H9 (cell line): ENCODE measurements around the gene ZNRF1. TPM values are rescaled to one million over a fixed set of nuclear protein-coding genes. Genes with fewer than 3 reads are reported as not detected.

ENCODE experiments used
- DNase-seq: peaks from one replicate; pipeline ENCODE4 v3.0.0-alpha.2; 2017
- H2AFZ ChIP-seq: one replicate; pipeline ENCODE4 v1.6.1; 2013; ENCODE audit warnings: mild to moderate bottlenecking, low read length, control low read depth, moderate library complexity
- H2AK5ac ChIP-seq: 2 replicates; pipeline ENCODE4 v1.6.1; 2013; ENCODE audit warnings: low read length, control low read depth, mixed read lengths; ENCODE audit not compliant: insufficient read length
- H2BK120ac ChIP-seq: one replicate; pipeline ENCODE4 v1.6.1; 2013; ENCODE audit warnings: low read depth, mild to moderate bottlenecking, low read length, control low read depth, inconsistent platforms; ENCODE audit not compliant: poor library complexity, severe bottlenecking
- H2BK12ac ChIP-seq: 2 replicates; pipeline ENCODE4 v1.6.1; 2013; ENCODE audit warnings: low read length, control low read depth, mixed read lengths, low read depth; ENCODE audit not compliant: insufficient read length
- H2BK15ac ChIP-seq: 2 replicates; pipeline ENCODE4 v1.6.1; 2013; ENCODE audit warnings: low read depth, low read length, control low read depth
- H2BK20ac ChIP-seq: one replicate; pipeline ENCODE4 v1.6.1; 2013; ENCODE audit warnings: low read depth, mild to moderate bottlenecking, low read length, control low read depth, inconsistent platforms; ENCODE audit not compliant: poor library complexity, severe bottlenecking
- H2BK5ac ChIP-seq: 2 replicates; pipeline ENCODE4 v1.6.1; 2013; ENCODE audit warnings: low read length, control low read depth, mixed read lengths; ENCODE audit not compliant: insufficient read length
- H3K14ac ChIP-seq: 2 replicates; pipeline ENCODE4 v1.6.1; 2013; ENCODE audit warnings: low read length, control low read depth; ENCODE audit not compliant: insufficient read depth
- H3K18ac ChIP-seq: 2 replicates; pipeline ENCODE4 v1.6.1; 2013; ENCODE audit warnings: low read depth, mild to moderate bottlenecking, mixed read lengths, low read length, control low read depth; ENCODE audit not compliant: insufficient read length
- H3K23ac ChIP-seq: 2 replicates; pipeline ENCODE4 v1.6.1; 2013; ENCODE audit warnings: low read length, control low read depth, mixed read lengths, low read depth; ENCODE audit not compliant: insufficient read length
- H3K23me2 ChIP-seq: 2 replicates; pipeline ENCODE4 v1.6.1; 2013; ENCODE audit warnings: low read depth, mild to moderate bottlenecking, mixed read lengths, low read length, control low read depth; ENCODE audit not compliant: insufficient read length, poor library complexity, severe bottlenecking
- H3K27ac ChIP-seq: 2 replicates; pipeline ENCODE4 v1.5.1; 2013; ENCODE audit warnings: low read length, control low read depth, mixed read lengths, low read depth; ENCODE audit not compliant: insufficient read length
- H3K27me3 ChIP-seq: 2 replicates; pipeline ENCODE4 v1.6.1; 2013; ENCODE audit warnings: low read length, control low read depth, inconsistent platforms; ENCODE audit not compliant: insufficient read depth
- H3K4ac ChIP-seq: 2 replicates; pipeline ENCODE4 v1.6.1; 2013; ENCODE audit warnings: low read depth, mild to moderate bottlenecking, control low read depth, inconsistent platforms, low read length, moderate library complexity
- H3K4me1 ChIP-seq: 2 replicates; pipeline ENCODE4 v1.6.1; 2013; ENCODE audit warnings: low read length, control low read depth, inconsistent platforms; ENCODE audit not compliant: insufficient read depth
- H3K4me2 ChIP-seq: 2 replicates; pipeline ENCODE4 v1.6.1; 2013; ENCODE audit warnings: low read length, control low read depth, mixed read lengths; ENCODE audit not compliant: insufficient read length, insufficient read depth
- H3K56ac ChIP-seq: 2 replicates; pipeline ENCODE4 v1.6.1; 2013; ENCODE audit warnings: low read depth, mild to moderate bottlenecking, mixed read lengths, low read length, control low read depth; ENCODE audit not compliant: insufficient read length
- H3K79me1 ChIP-seq: 2 replicates; pipeline ENCODE4 v1.6.1; 2013; ENCODE audit warnings: low read depth, mild to moderate bottlenecking, moderate library complexity, low read length, control low read depth, inconsistent platforms; ENCODE audit not compliant: insufficient read depth, poor library complexity, severe bottlenecking
- H3K79me2 ChIP-seq: 2 replicates; pipeline ENCODE4 v1.6.1; 2013; ENCODE audit warnings: low read length, control low read depth, inconsistent platforms; ENCODE audit not compliant: insufficient read depth
- H3K9ac ChIP-seq: 2 replicates; pipeline ENCODE4 v1.6.1; 2013; ENCODE audit warnings: low read length, control low read depth, mixed read lengths; ENCODE audit not compliant: insufficient read length; ENCODE audit errors: extremely low read depth
- H3K9me3 ChIP-seq: one replicate; pipeline ENCODE4 v1.6.1; 2013; ENCODE audit warnings: low read depth, low read length, inconsistent platforms; ENCODE audit not compliant: control insufficient read depth
- H3T11ph ChIP-seq: one replicate; pipeline ENCODE4 v1.6.1; 2013; ENCODE audit warnings: mild to moderate bottlenecking, low read length, control low read depth, inconsistent platforms
- H4K20me1 ChIP-seq: one replicate; pipeline ENCODE4 v1.6.1; 2013; ENCODE audit not compliant: control insufficient read depth, insufficient read length, insufficient read depth
- H4K5ac ChIP-seq: 2 replicates; pipeline ENCODE4 v1.6.1; 2013; ENCODE audit warnings: low read depth, mild to moderate bottlenecking, mixed read lengths, low read length, control low read depth; ENCODE audit not compliant: insufficient read length
- H4K8ac ChIP-seq: replicated peaks from 2 replicates; pipeline ENCODE4 v1.6.1; 2013; ENCODE audit warnings: low read length, control low read depth, mixed read lengths, low read depth; ENCODE audit not compliant: insufficient read length
- H4K91ac ChIP-seq: 2 replicates; pipeline ENCODE4 v1.6.1; 2013; ENCODE audit warnings: low read depth, mild to moderate bottlenecking, moderate library complexity, mixed read lengths, low read length, control low read depth; ENCODE audit not compliant: insufficient read length
- H3K27ac Mint-ChIP-seq, 3 experiments: 2 replicates in 2 of 3; 3 replicates in 1 of 3; pipeline ENCODE4 v1.8.0; 2020 to 2021; ENCODE audit warnings: mixed read lengths in 3 of 3, mild to moderate bottlenecking in 1 of 3, moderate library complexity in 1 of 3
- H3K27me3 Mint-ChIP-seq: 2 replicates; pipeline ENCODE4 v1.8.0; 2021; ENCODE audit warnings: low read depth, mild to moderate bottlenecking, moderate library complexity, mixed read lengths
- H3K36me3 Mint-ChIP-seq, 3 experiments: 2 replicates in 2 of 3; 3 replicates in 1 of 3; pipeline ENCODE4 v1.8.0; 2020 to 2021; ENCODE audit warnings: low read depth in 3 of 3, mixed read lengths in 3 of 3; ENCODE audit not compliant: insufficient read depth in 1 of 3
- H3K4me1 Mint-ChIP-seq, 2 experiments: 2 replicates each; pipeline ENCODE4 v1.8.0; 2020; ENCODE audit warnings: mixed read lengths in 2 of 2
- H3K4me3 Mint-ChIP-seq, 2 experiments: 2 replicates in 1 of 2; 3 replicates in 1 of 2; pipeline ENCODE4 v1.8.0; 2020 to 2021; ENCODE audit warnings: mild to moderate bottlenecking in 2 of 2, mixed read lengths in 2 of 2, moderate library complexity in 1 of 2
- H3K9me3 Mint-ChIP-seq, 2 experiments: 2 replicates in 1 of 2; 3 replicates in 1 of 2; pipeline ENCODE4 v1.8.0; 2020; ENCODE audit warnings: mild to moderate bottlenecking in 2 of 2, mixed read lengths in 2 of 2, moderate library complexity in 1 of 2
- CTCF ChIP-seq: fragments of 200-600 bp; sonication (generic); conservative IDR thresholded peaks from 3 replicates; pipeline ENCODE4 v1.8.0; 2021; ENCODE audit warnings: antibody characterized with exemption, mild to moderate bottlenecking
- WGBS: extraction: QIAGEN DNeasy Blood & Tissue Kit; methylation state at CpG from one replicate; pipeline ENCODE4 v1.1.7; 2013; ENCODE audit warnings: missing lambda C conversion rate, low lambda C conversion rate, mixed read lengths; ENCODE audit not compliant: insufficient read length; ENCODE audit errors: extremely low coverage; 5-methylcytosine and 5-hydroxymethylcytosine counted together
- total RNA-seq: library from RNA; stranded (reverse); gene quantifications from 2 replicates; pipeline ENCODE4 v1.2.1, GENCODE V29; 2021

ZNRF1 gene
- total RNA-seq, 1 experiment from 2014 or later: 49.6 TPM

- no peak overlapping the region for H2BK15ac ChIP-seq
- Mint-ChIP-seq H3K27me3 (peaks cover 4% of the 10 kb centered on the region; the same call in 1 of the 2 replicates), H3K4me3 (peak overlapping the region in 1 of 2 experiments; percentile 69; a peak in 1 of 5 replicates), H3K9me3 (0 out of 5 replicates have a peak, but pooled peaks cover 0 to 3% of the 10 kb centered on the region in 2 experiments), H3K4me1 (peaks cover 49 to 61% of the 10 kb centered on the region in 2 experiments), H3K36me3 (peaks cover 2 to 4% (median 3%) of the 10 kb centered on the region in 3 experiments; a peak in 4 of 7 replicates), H3K27ac (peak overlapping the region; percentile 53 to 92 (median 82); a peak in 4 of 7 replicates)
- H3K27ac ChIP-seq: no peak overlapping the region
- peaks cover 6% of the 10 kb centered on the region; the same call in 1 of the 2 replicates for H3K4me1 ChIP-seq
- no peak overlapping the region for H3K4ac ChIP-seq
- no peak overlapping the region for H2BK120ac ChIP-seq
- no peak overlapping the region for H3K56ac ChIP-seq
- no peak overlapping the region for H3T11ph ChIP-seq
- no peak overlapping the region for H3K23ac ChIP-seq
- no peak overlapping the region for H4K8ac ChIP-seq
- no CpG with 5 or more reads among the region's 26 CpGs for WGBS
- no peak overlapping the region; the same call in 1 of the 2 replicates for H3K14ac ChIP-seq
- H2BK12ac ChIP-seq: no peak overlapping the region
- no peak overlapping the region for H4K91ac ChIP-seq
- H3K9me3 ChIP-seq: no peaks in the 10 kb centered on the region
- no peaks in the 10 kb centered on the region for H4K20me1 ChIP-seq
- no peak overlapping the region for H2BK20ac ChIP-seq
- no peak overlapping the region for H3K18ac ChIP-seq
- H2AK5ac ChIP-seq: no peak overlapping the region
- H2BK5ac ChIP-seq: no peak overlapping the region
- H3K79me1 ChIP-seq: no peaks in the 10 kb centered on the region
- H2AFZ ChIP-seq: no peak overlapping the region
- no peak for TF ChIP-seq CTCF
- H3K23me2 ChIP-seq: no peaks in the 10 kb centered on the region
- no peak overlapping the region for H4K5ac ChIP-seq
- H3K4me2 ChIP-seq: no peak overlapping the region
- no peaks in the 10 kb centered on the region for H3K79me2 ChIP-seq
- H3K27me3 ChIP-seq: no peaks in the 10 kb centered on the region
- H3K9ac ChIP-seq: no peak overlapping the region
- peak; percentile 35 for DNase-seq
These were observed 113.3 kb downstream of the ZNRF1 start for GRCh38 chr16:75111961-75112733.
